A549 (cell line): ENCODE results near the gene MRPL51.

Experiments
- CEBPB ChIP-seq, 2 experiments: fragments of >200 bp in 1 of 2; sonication (Bioruptor Twin) in 1 of 2; formaldehyde crosslinking in 1 of 2; IDR thresholded peaks; 2 replicates each; pipeline ENCODE4 v1.6.1; 2012 to 2016
- CHD2 ChIP-seq: fragments of 150-350 bp; IDR thresholded peaks from 2 replicates; pipeline ENCODE4 v1.6.1; 2014; ENCODE audit warnings: low read length; ENCODE audit not compliant: partially characterized antibody
- EP300 ChIP-seq, 2 experiments: fragments of >200 bp; sonication (Bioruptor Twin); formaldehyde crosslinking; IDR thresholded peaks; 2 replicates in 1 of 2; 3 replicates in 1 of 2; pipeline ENCODE4 v1.6.1; 2016 to 2017
- JUN ChIP-seq, 2 experiments: fragments of >200 bp; sonication (Bioruptor Twin); formaldehyde crosslinking; IDR thresholded peaks; 2 replicates in 1 of 2; 3 replicates in 1 of 2; pipeline ENCODE4 v1.6.1; 2016 to 2017
- POLR2A ChIP-seq: IDR thresholded peaks from 2 replicates; pipeline ENCODE4 v1.6.1; 2012; ENCODE audit warnings: mild to moderate bottlenecking, low read length
- ZNF302 ChIP-seq: fragments of 250-450 bp; sonication (Bioruptor Pico); IDR thresholded peaks from 2 replicates; pipeline ENCODE4 v1.9.0; 2021; ENCODE audit warnings: inconsistent platforms, mild to moderate bottlenecking, moderate library complexity
- TF ChIP-seq, protein P1 (sequence below): fragments of >200 bp; sonication (Bioruptor Twin); formaldehyde crosslinking; IDR thresholded peaks from 3 replicates; pipeline ENCODE4 v1.5.1; 2016
- TF ChIP-seq, protein P2 (sequence below): IDR thresholded peaks from 2 replicates; pipeline ENCODE4 v1.6.1; 2012

DNA sequence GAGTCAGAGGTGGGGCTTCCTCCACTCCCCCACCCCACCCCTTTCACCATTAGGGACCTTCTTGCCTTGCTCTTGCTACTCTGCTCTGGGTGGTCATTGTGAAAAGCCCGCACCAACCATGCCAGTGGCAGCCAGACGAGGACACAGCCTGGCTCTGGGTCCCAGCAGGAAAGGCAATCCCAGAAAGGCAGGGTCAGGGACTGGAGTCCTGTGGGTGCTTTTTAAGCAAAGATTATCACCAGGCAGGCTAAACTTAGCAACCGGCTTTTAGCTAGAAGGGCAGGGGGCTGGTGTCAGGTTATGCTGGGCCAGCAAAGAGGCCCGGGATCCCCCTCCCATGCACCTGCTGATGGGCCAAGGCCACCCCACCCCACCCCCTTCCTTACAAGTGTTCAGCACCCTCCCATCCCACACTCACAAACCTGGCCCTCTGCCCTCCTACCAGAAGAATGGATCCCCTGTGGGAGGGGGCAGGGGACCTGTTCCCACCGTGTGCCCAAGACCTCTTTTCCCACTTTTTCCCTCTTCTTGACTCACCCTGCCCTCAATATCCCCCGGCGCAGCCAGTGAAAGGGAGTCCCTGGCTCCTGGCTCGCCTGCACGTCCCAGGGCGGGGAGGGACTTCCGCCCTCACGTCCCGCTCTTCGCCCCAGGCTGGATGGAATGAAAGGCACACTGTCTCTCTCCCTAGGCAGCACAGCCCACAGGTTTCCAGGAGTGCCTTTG, 40.0 kb upstream of the MRPL51 start:
- TF ChIP-seq ZNF302 (no peak), POLR2A (peak; percentile 61), CHD2 (no peak), EP300 (IDR thresholded peaks at IDR 0.05) (no peak), JUN (IDR thresholded peaks at IDR 0.05) (peak in 1 of 2 experiments; percentile 15; a peak in 1 of 5 replicates), CEBPB (IDR thresholded peaks at IDR 0.05) (no peak)
- TF ChIP-seq, protein P1, sequence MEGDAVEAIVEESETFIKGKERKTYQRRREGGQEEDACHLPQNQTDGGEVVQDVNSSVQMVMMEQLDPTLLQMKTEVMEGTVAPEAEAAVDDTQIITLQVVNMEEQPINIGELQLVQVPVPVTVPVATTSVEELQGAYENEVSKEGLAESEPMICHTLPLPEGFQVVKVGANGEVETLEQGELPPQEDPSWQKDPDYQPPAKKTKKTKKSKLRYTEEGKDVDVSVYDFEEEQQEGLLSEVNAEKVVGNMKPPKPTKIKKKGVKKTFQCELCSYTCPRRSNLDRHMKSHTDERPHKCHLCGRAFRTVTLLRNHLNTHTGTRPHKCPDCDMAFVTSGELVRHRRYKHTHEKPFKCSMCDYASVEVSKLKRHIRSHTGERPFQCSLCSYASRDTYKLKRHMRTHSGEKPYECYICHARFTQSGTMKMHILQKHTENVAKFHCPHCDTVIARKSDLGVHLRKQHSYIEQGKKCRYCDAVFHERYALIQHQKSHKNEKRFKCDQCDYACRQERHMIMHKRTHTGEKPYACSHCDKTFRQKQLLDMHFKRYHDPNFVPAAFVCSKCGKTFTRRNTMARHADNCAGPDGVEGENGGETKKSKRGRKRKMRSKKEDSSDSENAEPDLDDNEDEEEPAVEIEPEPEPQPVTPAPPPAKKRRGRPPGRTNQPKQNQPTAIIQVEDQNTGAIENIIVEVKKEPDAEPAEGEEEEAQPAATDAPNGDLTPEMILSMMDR = no peak
- TF ChIP-seq, protein P2, sequence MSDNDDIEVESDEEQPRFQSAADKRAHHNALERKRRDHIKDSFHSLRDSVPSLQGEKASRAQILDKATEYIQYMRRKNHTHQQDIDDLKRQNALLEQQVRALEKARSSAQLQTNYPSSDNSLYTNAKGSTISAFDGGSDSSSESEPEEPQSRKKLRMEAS = no peak
